Esophagus muscularis mucosa (tissue), 4 donors: Measurements from ENCODE around the gene CDK4. TPM values are rescaled to one million over a fixed set of nuclear protein-coding genes. Genes with fewer than 3 reads are reported as not detected.

Source experiments
- DNase-seq: peaks from one replicate; pipeline ENCODE4 v3.0.0-alpha.2; 2017; ENCODE audit errors: extremely low spot score
- H3K27ac ChIP-seq, 4 donors: fragments of 200-600 bp; sonication (generic); replicated peaks in 1 of 4; 1 replicate in 3 of 4; 2 replicates in 1 of 4; pipeline ENCODE4 v1.5.1; 2016 to 2019; ENCODE audit warnings: mild to moderate bottlenecking in 1 of 4
- H3K27me3 ChIP-seq, 4 donors: fragments of 200-600 bp; sonication (generic); one replicate each; pipeline versions ENCODE4 v1.5.1 to v1.6.0; 2016 to 2019
- H3K36me3 ChIP-seq, 4 donors: fragments of 200-600 bp; sonication (generic); one replicate each; pipeline ENCODE4 v1.5.1; 2016 to 2019
- H3K4me1 ChIP-seq, 4 donors: fragments of 200-600 bp; sonication (generic); one replicate each; pipeline ENCODE4 v1.5.1; 2016 to 2019
- H3K4me3 ChIP-seq, 4 donors: fragments of 200-600 bp; sonication (generic); 1 replicate in 2 of 4; 2 replicates in 2 of 4; pipeline ENCODE4 v1.5.1; 2016 to 2019; ENCODE audit warnings: mild to moderate bottlenecking in 4 of 4, moderate library complexity in 1 of 4
- H3K9me3 ChIP-seq, 4 donors: fragments of 200-600 bp; sonication (generic); 1 replicate in 3 of 4; 2 replicates in 1 of 4; pipeline ENCODE4 v1.5.1; 2016 to 2019
- CTCF ChIP-seq, 3 experiments: fragments of 200-600 bp in 2 of 3; fragments of 450-650 bp in 1 of 3; sonication (generic) in 2 of 3; IDR thresholded peaks; one replicate each; pipeline ENCODE4 v1.5.1; 2017 to 2019; ENCODE audit warnings: antibody characterized with exemption in 3 of 3, mild to moderate bottlenecking in 2 of 3, moderate library complexity in 1 of 3
- EP300 ChIP-seq: sonication (generic); formaldehyde crosslinking; IDR thresholded peaks from one replicate; pipeline ENCODE4 v1.6.1; 2017; ENCODE audit warnings: antibody characterized with exemption
- POLR2A ChIP-seq: fragments of 450-650 bp; IDR thresholded peaks from one replicate; pipeline ENCODE4 v1.6.1; 2017; ENCODE audit warnings: antibody characterized with exemption, moderate library complexity, mild to moderate bottlenecking, low read depth
- POLR2AphosphoS5 ChIP-seq, 2 donors: sonication (generic); formaldehyde crosslinking; IDR thresholded peaks; one replicate each; pipeline ENCODE4 v1.6.1; 2017; ENCODE audit warnings: antibody characterized with exemption in 2 of 2
- WGBS: methylation state at CpG from one replicate; pipeline ENCODE4 v1.1.5; 2018; 5-methylcytosine and 5-hydroxymethylcytosine counted together
- intact Hi-C: fragments of 100-400 bp; cut with DNase I; formaldehyde crosslinking; loops from one replicate; pipeline ENCODE4 v1.15.1; 2023
- total RNA-seq, 4 donors: library from RNA; depleted of rRNA; stranded (reverse); fragments of >200 nt; gene quantifications; one replicate each; pipeline versions ENCODE4 v1.1.0 to v1.2.1, GENCODE V29; 2016

The CDK4 gene
- total RNA-seq, 4 donors from 2014 or later = 43.6 to 85.7 (median 71.3) TPM

- Histone ChIP-seq H3K9me3 (no peaks in the 10 kb centered on the region), H3K4me3 (no peak overlapping the region), H3K36me3 (no peaks in the 10 kb centered on the region), H3K4me1 (peaks cover 17 to 28% (median 23%) of the 10 kb centered on the region in 4 donors), H3K27me3 (peaks cover 8 to 85% (median 24%) of the 10 kb centered on the region in 4 donors), H3K27ac (no peak overlapping the region)
- TF ChIP-seq EP300 = no peak
- TF ChIP-seq CTCF (IDR thresholded peaks at IDR 0.05) = no peak
- TF ChIP-seq POLR2AphosphoS5 (IDR thresholded peaks at IDR 0.05) = no peak
- TF ChIP-seq POLR2A = no peak
- WGBS = 81% methylated on average over 13 of the region's 13 CpGs
- intact Hi-C loops = no loop called here
- no peak for DNase-seq
Measured at GRCh38 chr12:57730336-57731067, 21.6 kb downstream of the CDK4 start.

- no peak for TF ChIP-seq POLR2AphosphoS5 (IDR thresholded peaks at IDR 0.05)
- no peak for TF ChIP-seq POLR2A
- no peak for TF ChIP-seq CTCF (IDR thresholded peaks at IDR 0.05)
- no peak for TF ChIP-seq EP300
- no peak for DNase-seq
- WGBS = 55% methylated on average over 5 of the region's 5 CpGs
- intact Hi-C loops = no loop called here
- Histone ChIP-seq H3K4me1 (peaks cover 14 to 25% (median 21%) of the 10 kb centered on the region in 4 donors), H3K27ac (no peak overlapping the region), H3K4me3 (no peak overlapping the region), H3K36me3 (no peaks in the 10 kb centered on the region), H3K27me3 (peaks cover 7 to 86% (median 17%) of the 10 kb centered on the region in 4 donors), H3K9me3 (no peaks in the 10 kb centered on the region)
Measured at GRCh38 chr12:57729321-57729844, 22.7 kb downstream of the CDK4 start.

GRCh38 chr12:57727758-57728395 lies 24.2 kb downstream of the CDK4 start:
- TF ChIP-seq CTCF (IDR thresholded peaks at IDR 0.05) (no peak), POLR2AphosphoS5 (IDR thresholded peaks at IDR 0.05) (no peak), EP300 (no peak), POLR2A (no peak)
- WGBS = 63% methylated on average over 21 of the region's 21 CpGs
- no peaks in the 10 kb centered on the region for H3K36me3 ChIP-seq
- DNase-seq = no peak
- H3K27me3 ChIP-seq = peaks cover 6 to 72% (median 13%) of the 10 kb centered on the region in 4 donors
- no peak overlapping the region for H3K27ac ChIP-seq
- H3K9me3 ChIP-seq = no peaks in the 10 kb centered on the region
- intact Hi-C loops = no loop called here
- peaks cover 14 to 25% (median 21%) of the 10 kb centered on the region in 4 donors for H3K4me1 ChIP-seq
- no peak overlapping the region for H3K4me3 ChIP-seq

GRCh38 chr12:57726884-57727757 lies 25.0 kb downstream of the CDK4 start:
- TF ChIP-seq CTCF (IDR thresholded peaks at IDR 0.05) = peak; percentile 21 to 45 (median 27)
- peak in 1 of 2 donors; percentile 2 for TF ChIP-seq POLR2AphosphoS5 (IDR thresholded peaks at IDR 0.05)
- no peak for TF ChIP-seq POLR2A
- no peak for TF ChIP-seq EP300
- DNase-seq = no peak
- intact Hi-C loops = no loop called here

More at GRCh38 chr12:57726884-57727757, 25.0 kb downstream of the CDK4 start:
- Histone ChIP-seq H3K4me1 (peaks cover 14 to 25% (median 21%) of the 10 kb centered on the region in 4 donors), H3K36me3 (peaks cover 0 to under 1% (median under 1%) of the 10 kb centered on the region in 4 donors), H3K27me3 (peaks cover 6 to 65% (median 13%) of the 10 kb centered on the region in 4 donors), H3K4me3 (peak overlapping the region; percentile 60 to 75 (median 65)), H3K9me3 (no peaks in the 10 kb centered on the region), H3K27ac (peak overlapping the region; percentile 43 to 56 (median 54))
- WGBS = 51% methylated on average over 69 of the region's 76 CpGs
